ENCODE results near the gene RNASET2. TPM values are rescaled to one million over a fixed set of nuclear protein-coding genes. Genes with fewer than 3 reads are reported as not detected.

Gene RNASET2
- total RNA-seq, 2 experiments from 2014 or later: 62.5 to 66.1 TPM

DNA sequence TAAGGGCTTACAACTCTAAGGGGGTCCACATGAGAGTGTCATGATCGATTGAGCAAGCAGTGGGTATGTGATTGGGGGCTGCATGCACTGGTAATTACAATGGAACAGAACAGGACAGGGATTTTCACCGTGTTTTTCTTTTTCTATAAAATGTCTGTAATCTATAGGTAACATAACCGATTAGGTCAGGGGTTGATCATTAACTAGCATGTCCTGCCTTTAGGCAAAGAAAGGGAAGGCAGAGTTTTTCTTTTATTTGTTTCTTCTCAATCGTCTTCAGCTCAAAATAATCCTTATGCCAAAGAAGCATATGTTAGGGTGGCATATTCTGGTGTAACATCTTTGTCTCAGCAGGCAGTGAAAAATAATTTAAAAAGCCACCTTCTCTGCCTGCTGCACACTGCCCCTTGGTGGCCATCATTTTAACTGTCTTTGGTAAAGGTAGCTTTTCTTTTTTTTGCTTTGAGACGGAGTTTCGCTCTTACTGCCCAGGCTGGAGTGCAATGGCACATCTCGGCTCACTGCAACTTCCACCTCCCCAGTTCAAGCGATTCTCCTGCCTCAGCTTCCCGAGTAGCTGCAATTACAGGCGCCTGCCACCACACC, 33.2 kb upstream of the RNASET2 start:
- ChIA-PET CTCF (interaction anchor here (0.6 to 5.1 kb wide), 38 partner anchors 9 to 219 kb away, joined by 3 to 58 read pairs (median 4); partner anchors contain the start of genes CCR6, CEP43 and RNASET2), POLR2A (interaction anchor here (1.1 to 2.0 kb wide), 2 partner anchors 34 to 36 kb away, joined by 4 to 6 read pairs; partner anchors contain the start of gene RNASET2)
- Mint-ChIP-seq H3K9me3 (no peaks in the 10 kb centered on the region), H3K27ac (no peak overlapping the region), H3K36me3 (no peaks in the 10 kb centered on the region), H3K4me1 (ENCODE audit: low read depth) (peaks cover 24% of the 10 kb centered on the region), H3K4me3 (no peak overlapping the region), H3K27me3 (no peaks in the 10 kb centered on the region)
- intact Hi-C loops (cut with micrococcal nuclease): loop anchor here (1.0 to 2.0 kb wide), 2 partner anchors 39 to 203 kb away; no protein-coding TSS in a partner anchor
- peak; percentile 53 for DNase-seq

DNA sequence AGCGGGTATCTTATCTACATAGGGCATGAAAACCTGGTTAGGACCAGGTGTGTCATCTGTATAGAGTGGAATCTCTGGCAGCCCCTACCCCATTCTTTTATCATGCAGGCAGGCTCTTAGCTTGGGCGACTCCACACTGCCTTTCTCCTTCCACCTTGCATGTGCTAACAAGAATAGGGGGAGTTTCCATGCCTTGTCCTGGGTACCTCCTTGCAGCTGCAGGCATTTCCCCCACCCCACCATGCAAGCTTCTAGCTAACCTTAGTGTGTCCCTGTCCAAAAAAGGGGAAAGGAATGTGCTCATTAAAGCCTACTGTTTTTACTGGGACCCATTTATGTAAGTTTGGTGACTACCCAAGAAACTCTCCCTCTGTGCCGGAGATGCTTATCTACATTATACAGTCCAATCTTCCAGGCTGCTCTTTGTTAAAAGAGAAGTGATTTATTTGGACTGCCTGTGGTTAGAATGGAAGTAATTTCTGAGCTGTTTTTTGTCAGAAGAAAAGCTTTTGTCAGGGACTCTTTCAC, 32.4 kb upstream of the RNASET2 start:
- ChIA-PET POLR2A (interaction anchor here (0.8 to 2.0 kb wide), 2 partner anchors 11 to 35 kb away, joined by 3 to 6 read pairs; no protein-coding TSS in a partner anchor), CTCF (interaction anchor here (0.6 to 5.1 kb wide), 16 partner anchors 8 to 1299 kb away, joined by 3 to 58 read pairs (median 9); partner anchors contain the start of genes CEP43 and RNASET2)
- Mint-ChIP-seq H3K4me3 (no peak overlapping the region), H3K36me3 (no peaks in the 10 kb centered on the region), H3K9me3 (no peaks in the 10 kb centered on the region), H3K27ac (no peak overlapping the region), H3K27me3 (no peaks in the 10 kb centered on the region), H3K4me1 (ENCODE audit: low read depth) (peaks cover 22% of the 10 kb centered on the region)
- intact Hi-C loops (cut with micrococcal nuclease): loop anchor here (1.0 to 2.0 kb wide), 2 partner anchors 38 to 202 kb away; no protein-coding TSS in a partner anchor
- DNase-seq: no peak

DNA sequence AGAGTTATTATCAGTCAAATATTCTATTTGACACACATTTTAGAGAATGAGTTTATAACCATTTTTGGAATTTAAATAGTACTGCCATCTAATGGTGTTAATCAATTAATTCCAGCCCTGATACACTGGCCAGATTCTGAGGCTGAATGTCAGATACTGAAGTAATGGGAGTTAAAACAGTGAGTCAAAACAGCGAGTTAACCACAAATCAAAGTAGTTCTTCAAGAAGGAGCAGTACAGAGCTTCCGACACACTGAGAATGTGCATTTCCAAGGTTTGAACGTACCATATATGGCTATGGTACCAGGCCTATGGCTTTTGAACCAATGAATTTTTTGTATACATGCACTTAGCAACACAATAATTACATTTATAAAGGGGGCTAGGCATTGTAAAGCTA, 31.6 kb upstream of the RNASET2 start:
- Mint-ChIP-seq H3K4me1 (ENCODE audit: low read depth) (peaks cover 21% of the 10 kb centered on the region), H3K4me3 (no peak overlapping the region), H3K27me3 (no peaks in the 10 kb centered on the region), H3K27ac (no peak overlapping the region), H3K36me3 (peaks cover 3% of the 10 kb centered on the region), H3K9me3 (no peaks in the 10 kb centered on the region)
- CTCF ChIA-PET: interaction anchor here (1.4 to 5.1 kb wide), 5 partner anchors 24 to 212 kb away, joined by 6 to 58 read pairs (median 39); no protein-coding TSS in a partner anchor
- no peak for DNase-seq
- intact Hi-C loops (cut with micrococcal nuclease): loop anchor here (2.0 kb wide), 1 partner anchor 37 kb away; no protein-coding TSS in a partner anchor
- POLR2A ChIA-PET: no interaction called here

- Mint-ChIP-seq H3K4me3 (no peak overlapping the region), H3K36me3 (peaks cover 6% of the 10 kb centered on the region), H3K27ac (no peak overlapping the region), H3K9me3 (no peaks in the 10 kb centered on the region), H3K27me3 (no peaks in the 10 kb centered on the region), H3K4me1 (ENCODE audit: low read depth) (peaks cover 21% of the 10 kb centered on the region)
- intact Hi-C loops (cut with micrococcal nuclease): no loop called here
- POLR2A ChIA-PET: no interaction called here
- no peak for DNase-seq
- CTCF ChIA-PET: interaction anchor here (2.5 to 5.1 kb wide), 2 partner anchors 200 to 212 kb away, joined by 42 to 58 read pairs; no protein-coding TSS in a partner anchor
These were observed 31.1 kb upstream of the RNASET2 start for GRCh38 chr6:166987448-166987847.

GRCh38 chr6:166980738-166981137, 24.4 kb upstream of the RNASET2 start:
- no peaks in the 10 kb centered on the region for H3K9me3 Mint-ChIP-seq

DNA sequence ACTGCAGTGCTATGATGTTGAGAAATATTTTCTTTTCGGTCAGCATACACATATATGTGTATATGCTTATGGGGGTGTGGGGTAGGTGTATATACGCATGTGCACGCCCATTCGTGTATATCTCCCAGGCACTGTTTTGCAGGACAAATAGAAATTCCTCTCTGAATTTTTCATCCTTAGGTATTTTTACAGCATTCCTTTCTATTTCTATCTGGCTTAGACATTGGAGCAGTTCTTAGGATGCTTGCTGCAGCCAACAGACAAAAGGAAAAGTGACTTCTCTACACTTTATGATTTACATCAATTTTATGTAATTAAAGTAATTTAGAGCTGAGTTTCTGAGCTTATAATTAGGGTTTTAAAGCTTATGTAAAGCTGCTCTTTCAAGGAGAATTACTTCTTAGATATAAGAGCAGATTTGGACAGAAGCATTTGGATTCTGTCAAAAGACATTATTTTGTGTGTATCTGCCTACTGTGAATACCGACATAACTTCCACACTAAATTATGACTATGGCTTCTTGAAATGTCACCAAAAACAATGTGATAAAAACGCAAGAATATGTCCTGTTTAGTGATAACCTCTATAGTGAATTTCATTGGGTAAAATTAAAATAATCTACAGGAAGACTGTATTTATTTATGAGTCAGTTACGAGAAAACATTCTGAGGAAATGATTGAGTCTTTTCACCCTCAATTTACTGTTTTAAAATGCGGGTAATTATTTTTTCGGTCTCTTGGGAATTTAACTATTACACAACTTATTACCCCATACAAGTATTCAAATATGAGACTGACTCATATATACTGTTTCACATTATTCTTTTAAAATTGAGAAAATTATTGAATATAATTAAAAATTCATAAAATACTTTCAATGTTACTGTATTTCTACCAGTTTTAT, 21.5 kb upstream of the RNASET2 start:
- peaks cover 6% of the 10 kb centered on the region for H3K4me1 Mint-ChIP-seq (ENCODE audit: low read depth)
- H3K27ac Mint-ChIP-seq: no peak overlapping the region
- peaks cover 9% of the 10 kb centered on the region for H3K36me3 Mint-ChIP-seq
- H3K27me3 Mint-ChIP-seq: no peaks in the 10 kb centered on the region
- CTCF ChIA-PET: interaction anchor here (1.3 kb wide), 1 partner anchor 164 kb away, joined by 6 read pairs; no protein-coding TSS in a partner anchor
- intact Hi-C loops (cut with micrococcal nuclease): no loop called here
- no peak for DNase-seq
- H3K4me3 Mint-ChIP-seq: no peak overlapping the region
- POLR2A ChIA-PET: no interaction called here
- H3K9me3 Mint-ChIP-seq: no peaks in the 10 kb centered on the region

More at GRCh38 chr6:166980738-166981137, 24.4 kb upstream of the RNASET2 start:
- CTCF ChIA-PET: interaction anchor here (0.9 to 1.1 kb wide), 3 partner anchors 9 to 25 kb away, joined by 3 to 8 read pairs (median 3); partner anchors contain the start of gene RNASET2
- Mint-ChIP-seq H3K4me1 (ENCODE audit: low read depth) (no peaks in the 10 kb centered on the region), H3K27ac (no peak overlapping the region), H3K4me3 (no peak overlapping the region), H3K27me3 (no peaks in the 10 kb centered on the region), H3K36me3 (peaks cover 12% of the 10 kb centered on the region)
- POLR2A ChIA-PET: no interaction called here
- no peak for DNase-seq
- intact Hi-C loops (cut with micrococcal nuclease): no loop called here

DNA sequence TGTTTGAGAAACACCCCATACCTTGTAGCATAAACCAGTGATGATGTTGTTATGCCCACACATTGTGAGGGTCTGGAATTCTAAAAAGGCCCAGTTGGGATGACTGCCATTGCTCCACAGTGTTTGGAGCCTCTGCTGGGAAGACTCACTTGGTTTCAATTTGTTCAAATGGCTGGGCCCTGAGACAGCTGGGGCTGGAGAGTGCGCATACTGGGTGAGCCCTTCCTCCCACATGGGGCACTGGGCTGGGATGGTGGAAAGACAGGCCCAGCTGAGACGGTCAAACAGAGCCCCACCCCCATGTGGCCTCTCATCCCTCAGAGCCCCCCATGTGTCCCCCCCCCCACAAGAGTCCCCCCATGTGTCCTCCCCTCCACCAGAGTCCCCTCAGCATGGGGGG, 20.3 kb upstream of the RNASET2 start:
- peaks cover 10% of the 10 kb centered on the region for H3K36me3 Mint-ChIP-seq
- ChIA-PET CTCF (interaction anchor here (0.6 kb wide), 1 partner anchor 187 kb away, joined by 3 read pairs; no protein-coding TSS in a partner anchor), POLR2A (interaction anchor here (0.7 kb wide), 1 partner anchor 177 kb away, joined by 4 read pairs; no protein-coding TSS in a partner anchor)
- no peak for DNase-seq
- H3K4me3 Mint-ChIP-seq: no peak overlapping the region
- intact Hi-C loops (cut with micrococcal nuclease): no loop called here
- peaks cover 6% of the 10 kb centered on the region for H3K4me1 Mint-ChIP-seq (ENCODE audit: low read depth)
- H3K27ac Mint-ChIP-seq: no peak overlapping the region
- H3K9me3 Mint-ChIP-seq: no peaks in the 10 kb centered on the region
- no peaks in the 10 kb centered on the region for H3K27me3 Mint-ChIP-seq

DNA sequence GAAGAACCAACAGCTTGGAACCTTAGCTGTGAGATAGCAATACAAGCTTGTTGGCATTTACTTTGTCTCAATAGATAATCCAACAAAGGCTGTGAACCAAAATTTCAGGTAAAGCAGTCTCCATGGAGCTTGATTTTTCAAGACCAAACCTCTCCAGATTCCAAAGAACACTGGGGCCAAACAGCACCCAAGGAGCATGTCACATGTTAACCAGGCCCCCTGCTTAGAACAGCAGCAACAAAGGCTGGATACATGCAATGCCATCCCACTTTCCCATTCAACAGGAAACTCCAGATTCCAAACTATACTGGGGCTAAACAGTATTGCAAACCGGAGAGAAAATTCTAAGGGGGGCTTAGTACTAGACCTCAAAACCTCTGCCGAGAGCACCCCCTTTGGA, 15.8 kb upstream of the RNASET2 start:
- CTCF ChIA-PET: interaction anchor here (1.2 kb wide), 1 partner anchor 18 kb away, joined by 4 read pairs; no protein-coding TSS in a partner anchor
- Mint-ChIP-seq H3K36me3 (peaks cover 8% of the 10 kb centered on the region), H3K27ac (no peak overlapping the region), H3K4me3 (no peak overlapping the region), H3K9me3 (peaks cover under 1% of the 10 kb centered on the region), H3K4me1 (ENCODE audit: low read depth) (peaks cover 27% of the 10 kb centered on the region), H3K27me3 (no peaks in the 10 kb centered on the region)
- POLR2A ChIA-PET: interaction anchor here (0.9 kb wide), 1 partner anchor 16 kb away, joined by 3 read pairs; the partner anchor contains the start of gene RNASET2
- no peak for DNase-seq
- intact Hi-C loops (cut with micrococcal nuclease): no loop called here

GRCh38 chr6:166971271-166971670, 14.9 kb upstream of the RNASET2 start:
- no peak for DNase-seq
- Mint-ChIP-seq H3K27me3 (no peaks in the 10 kb centered on the region), H3K27ac (no peak overlapping the region), H3K9me3 (peaks cover 9% of the 10 kb centered on the region), H3K4me1 (ENCODE audit: low read depth) (peaks cover 27% of the 10 kb centered on the region), H3K36me3 (peaks cover 11% of the 10 kb centered on the region), H3K4me3 (no peak overlapping the region)
- intact Hi-C loops (cut with micrococcal nuclease): no loop called here
- ChIA-PET CTCF (interaction anchor here (1.2 to 1.8 kb wide), 2 partner anchors 18 to 19 kb away, joined by 4 to 5 read pairs; no protein-coding TSS in a partner anchor), POLR2A (interaction anchor here (0.9 kb wide), 1 partner anchor 15 kb away, joined by 3 read pairs; the partner anchor contains the start of gene RNASET2)

- CTCF ChIA-PET: interaction anchor here (1.3 to 1.8 kb wide), 2 partner anchors 19 to 20 kb away, joined by 3 to 5 read pairs; no protein-coding TSS in a partner anchor
- Mint-ChIP-seq H3K9me3 (peaks cover 14% of the 10 kb centered on the region), H3K36me3 (peaks cover 14% of the 10 kb centered on the region), H3K27me3 (no peaks in the 10 kb centered on the region), H3K4me1 (ENCODE audit: low read depth) (peaks cover 27% of the 10 kb centered on the region), H3K4me3 (no peak overlapping the region), H3K27ac (no peak overlapping the region)
- POLR2A ChIA-PET: no interaction called here
- intact Hi-C loops (cut with micrococcal nuclease): no loop called here
- no peak for DNase-seq
These were observed 14.4 kb upstream of the RNASET2 start for GRCh38 chr6:166970776-166971175.

DNA sequence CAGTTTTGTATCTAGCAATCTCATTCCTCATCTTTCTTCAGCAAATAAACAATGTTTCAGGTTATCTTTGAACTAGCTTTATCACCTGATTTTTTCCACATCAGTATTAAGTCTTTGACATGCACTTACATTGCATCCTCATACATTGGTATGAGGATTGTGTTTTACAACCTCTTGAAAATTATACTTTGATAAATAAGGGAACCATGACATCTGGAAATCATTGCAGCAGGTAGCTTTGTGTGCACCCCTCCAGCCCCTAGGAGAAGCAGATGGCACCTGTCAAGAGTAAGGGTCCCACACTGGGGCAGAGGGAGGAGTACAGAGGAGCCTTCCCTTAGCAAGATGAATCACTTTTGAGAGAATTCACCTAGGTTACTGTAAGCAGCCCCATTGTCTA, 13.7 kb upstream of the RNASET2 start:
- POLR2A ChIA-PET: no interaction called here
- Mint-ChIP-seq H3K4me1 (ENCODE audit: low read depth) (peaks cover 27% of the 10 kb centered on the region), H3K36me3 (peaks cover 14% of the 10 kb centered on the region), H3K9me3 (peaks cover 17% of the 10 kb centered on the region), H3K27me3 (no peaks in the 10 kb centered on the region), H3K4me3 (no peak overlapping the region), H3K27ac (peak overlapping the region; percentile 21)
- CTCF ChIA-PET: interaction anchor here (0.8 to 1.8 kb wide), 3 partner anchors 19 to 195 kb away, joined by 3 to 5 read pairs (median 3); no protein-coding TSS in a partner anchor
- intact Hi-C loops (cut with micrococcal nuclease): no loop called here
- no peak for DNase-seq
